Activated gamma-delta T cell (primary cell): ENCODE results near the gene RNF126.
"Not testable (repeated sequence)": the region's sequence is repeated elsewhere in the genome, so short reads cannot be mapped to it uniquely, and the experiment has no call there.

Source experiments
- DNase-seq: peaks from one replicate; lab custom pipeline; 2025; lab: John Stamatoyannopoulos, UW

Gene RNF126

DNA sequence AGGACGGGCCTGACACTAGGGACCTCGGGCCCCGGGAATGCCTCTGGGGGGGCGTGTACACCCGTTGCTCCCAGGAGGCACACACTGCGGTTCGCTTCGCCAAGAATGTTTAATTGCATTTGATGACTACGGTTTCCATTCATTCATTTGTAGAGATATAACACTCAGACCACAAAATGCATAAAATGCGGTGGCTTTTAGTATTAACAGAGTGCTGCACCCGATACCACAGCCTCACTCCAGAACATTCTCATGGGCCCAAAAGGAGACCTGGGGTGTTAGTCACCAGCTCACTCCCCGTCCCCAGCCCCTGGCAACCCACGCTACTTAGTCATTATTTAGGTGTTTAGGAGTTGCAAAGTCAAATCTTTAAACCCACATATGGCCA lies 51.5 kb downstream of the RNF126 start:
- no peak for DNase-seq

DNA sequence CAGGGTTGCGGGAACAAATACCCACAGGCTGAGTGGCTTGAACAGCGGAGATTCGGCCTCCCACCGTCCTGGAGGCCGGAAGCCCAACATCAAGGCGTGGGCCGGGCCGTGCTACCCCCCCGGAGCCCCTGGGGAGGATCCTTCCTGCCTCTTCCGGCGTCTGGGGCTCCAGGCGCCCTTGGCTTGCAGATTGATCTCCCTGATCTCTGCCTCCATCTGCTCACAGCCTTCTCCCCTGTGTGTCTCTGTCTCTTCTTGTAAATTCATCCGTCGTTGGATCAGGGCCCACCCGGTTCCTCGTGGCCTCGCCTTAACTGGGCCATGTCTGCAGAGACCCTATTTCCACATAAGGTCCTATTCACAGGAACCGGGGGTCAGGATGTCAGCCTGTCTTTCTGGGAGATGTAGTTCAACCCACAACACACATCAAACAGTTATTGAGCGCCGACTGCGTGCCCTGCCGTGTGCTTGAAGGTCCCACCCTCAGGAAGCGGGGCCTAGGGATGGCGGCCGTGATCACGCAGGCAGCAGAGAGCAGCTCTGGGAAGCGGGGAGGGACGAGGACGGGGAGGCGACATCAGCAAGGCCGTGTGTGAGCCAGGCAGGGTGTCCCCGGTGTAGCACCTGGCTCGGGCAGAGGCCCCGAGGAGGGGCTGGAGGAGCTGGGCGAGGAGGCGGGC lies 52.1 kb downstream of the RNF126 start:
- peak; percentile 38 for DNase-seq

DNA sequence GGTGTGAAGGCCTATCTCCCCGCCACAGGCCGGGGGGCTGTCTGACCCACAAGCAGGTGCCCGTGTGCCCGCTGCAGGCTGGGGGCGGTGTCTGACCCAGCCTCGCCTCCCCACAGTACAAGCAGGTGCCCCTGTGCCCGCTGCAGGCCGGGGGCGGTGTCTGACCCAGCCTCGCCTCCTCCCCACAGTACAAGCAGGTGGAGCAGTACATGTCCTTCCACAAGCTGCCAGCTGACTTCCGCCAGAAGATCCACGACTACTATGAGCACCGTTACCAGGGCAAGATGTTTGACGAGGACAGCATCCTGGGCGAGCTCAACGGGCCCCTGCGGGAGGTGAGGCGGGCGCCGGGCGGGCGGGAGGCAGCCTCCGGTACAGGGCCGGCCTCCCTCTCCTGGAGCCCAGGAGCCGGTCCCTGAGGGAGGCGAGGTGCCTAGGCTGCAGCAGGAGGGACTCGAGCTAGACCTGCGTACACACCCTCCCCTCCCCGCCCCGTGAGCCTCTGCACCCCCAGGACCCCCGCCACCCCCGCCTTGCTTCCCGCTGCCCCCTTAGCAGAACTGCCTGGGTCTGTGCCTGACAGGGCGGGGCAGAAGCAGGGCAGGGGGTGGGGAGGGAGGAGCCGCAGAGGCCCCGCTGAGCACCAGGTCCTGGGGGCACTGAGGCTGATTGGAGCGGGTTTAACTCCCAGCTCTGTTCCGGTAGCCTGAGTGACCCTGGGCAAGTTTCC lies 52.8 kb downstream of the RNF126 start:
- DNase-seq: no peak

DNA sequence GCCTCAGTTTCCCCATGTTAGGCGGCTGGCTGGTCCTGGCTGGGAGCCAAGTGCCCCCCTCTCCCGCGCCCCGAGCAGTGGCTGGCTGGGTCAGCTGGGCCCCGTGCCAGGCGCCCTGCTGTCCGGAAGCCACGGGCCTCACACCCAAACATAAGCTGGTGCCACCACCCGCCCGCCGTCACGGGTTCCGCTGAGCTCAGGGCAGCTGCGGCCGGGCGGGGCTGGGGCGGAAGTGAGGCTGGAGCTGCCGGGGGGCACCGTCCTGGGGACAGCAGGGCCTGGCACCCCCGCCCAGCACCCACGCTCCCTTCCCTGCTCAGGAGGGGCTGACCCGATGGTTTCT lies 54.0 kb downstream of the RNF126 start:
- no peak for DNase-seq

DNA sequence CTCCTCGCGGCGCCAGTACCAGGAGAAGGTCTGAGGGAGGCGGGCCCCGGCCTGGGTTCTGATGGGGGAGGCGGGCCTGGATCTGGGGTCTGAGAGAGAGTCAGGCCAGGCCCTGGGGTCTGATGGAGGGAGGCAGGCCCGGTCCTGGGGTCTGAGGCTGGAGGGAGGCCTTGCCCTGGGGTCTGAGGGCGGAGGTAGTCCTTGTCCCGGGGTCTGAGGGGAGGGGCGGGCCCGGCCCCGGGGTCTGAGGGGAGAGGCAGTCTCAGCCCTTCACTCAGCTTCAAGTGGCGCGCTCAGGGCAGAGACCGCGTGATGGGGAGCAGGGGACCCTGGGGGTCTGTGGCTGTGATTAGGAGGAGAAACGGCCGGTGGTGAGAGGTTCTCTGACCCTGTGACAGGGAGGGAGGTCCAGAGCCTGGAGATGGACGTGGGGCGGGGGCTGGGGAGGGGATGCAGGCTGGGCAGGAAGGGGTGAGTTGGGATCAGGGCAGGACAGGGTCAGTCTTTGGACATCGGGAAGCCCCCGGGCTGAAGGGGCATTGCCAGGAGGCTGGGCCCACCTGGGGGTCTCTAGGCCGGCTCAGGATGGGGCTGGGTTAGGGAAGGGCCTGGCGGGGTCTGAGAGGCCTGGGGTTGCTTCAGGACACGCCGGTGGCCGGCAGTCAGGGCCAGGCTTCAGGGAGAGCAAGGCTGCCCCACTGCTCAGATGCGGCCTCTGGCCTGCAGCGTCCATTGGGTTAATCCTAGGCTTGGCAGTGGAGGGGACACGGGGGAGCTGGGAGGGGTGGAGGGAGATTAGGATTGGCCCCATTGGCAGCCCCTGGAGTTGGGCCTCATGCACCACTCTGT lies 54.6 kb downstream of the RNF126 start:
- DNase-seq: no peak

DNA sequence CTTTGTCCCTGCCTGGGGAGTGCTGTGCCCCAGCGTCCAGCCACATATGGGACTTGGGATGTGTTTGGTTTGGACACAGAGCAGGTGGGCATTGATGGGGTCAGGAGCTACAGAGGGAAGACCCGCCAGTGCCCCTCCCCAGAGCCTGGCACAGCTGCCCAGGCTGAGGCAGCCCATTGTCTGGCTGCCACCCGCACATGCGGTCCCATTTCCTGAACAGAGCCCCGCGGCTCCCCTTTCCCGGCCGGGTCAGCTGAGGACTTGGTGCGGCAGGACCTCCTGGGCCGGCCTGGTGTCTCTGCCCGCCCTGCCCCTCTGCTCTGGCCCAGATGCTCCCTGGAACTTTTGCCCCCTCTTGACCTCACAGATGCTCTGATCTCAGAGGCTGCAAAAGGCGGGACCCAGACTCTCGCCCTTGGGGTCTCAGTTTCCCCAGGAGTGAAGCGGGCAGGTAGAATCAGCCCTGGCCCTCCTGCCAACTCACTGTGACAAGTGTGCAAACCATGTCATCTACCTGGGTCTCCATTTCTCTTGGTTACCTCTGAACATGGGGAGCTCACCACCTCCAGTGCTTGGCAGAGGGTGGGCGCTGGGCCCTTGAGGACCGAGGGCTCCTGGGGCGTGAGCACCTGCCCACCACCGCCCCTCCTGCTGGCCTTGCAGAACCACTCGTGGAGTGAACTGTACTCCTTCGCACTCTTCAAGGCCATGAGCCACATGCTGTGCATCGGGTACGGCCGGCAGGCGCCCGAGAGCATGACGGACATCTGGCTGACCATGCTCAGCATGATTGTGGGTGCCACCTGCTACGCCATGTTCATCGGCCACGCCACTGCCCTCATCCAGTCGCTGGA lies 55.5 kb downstream of the RNF126 start:
- no peak for DNase-seq

DNA sequence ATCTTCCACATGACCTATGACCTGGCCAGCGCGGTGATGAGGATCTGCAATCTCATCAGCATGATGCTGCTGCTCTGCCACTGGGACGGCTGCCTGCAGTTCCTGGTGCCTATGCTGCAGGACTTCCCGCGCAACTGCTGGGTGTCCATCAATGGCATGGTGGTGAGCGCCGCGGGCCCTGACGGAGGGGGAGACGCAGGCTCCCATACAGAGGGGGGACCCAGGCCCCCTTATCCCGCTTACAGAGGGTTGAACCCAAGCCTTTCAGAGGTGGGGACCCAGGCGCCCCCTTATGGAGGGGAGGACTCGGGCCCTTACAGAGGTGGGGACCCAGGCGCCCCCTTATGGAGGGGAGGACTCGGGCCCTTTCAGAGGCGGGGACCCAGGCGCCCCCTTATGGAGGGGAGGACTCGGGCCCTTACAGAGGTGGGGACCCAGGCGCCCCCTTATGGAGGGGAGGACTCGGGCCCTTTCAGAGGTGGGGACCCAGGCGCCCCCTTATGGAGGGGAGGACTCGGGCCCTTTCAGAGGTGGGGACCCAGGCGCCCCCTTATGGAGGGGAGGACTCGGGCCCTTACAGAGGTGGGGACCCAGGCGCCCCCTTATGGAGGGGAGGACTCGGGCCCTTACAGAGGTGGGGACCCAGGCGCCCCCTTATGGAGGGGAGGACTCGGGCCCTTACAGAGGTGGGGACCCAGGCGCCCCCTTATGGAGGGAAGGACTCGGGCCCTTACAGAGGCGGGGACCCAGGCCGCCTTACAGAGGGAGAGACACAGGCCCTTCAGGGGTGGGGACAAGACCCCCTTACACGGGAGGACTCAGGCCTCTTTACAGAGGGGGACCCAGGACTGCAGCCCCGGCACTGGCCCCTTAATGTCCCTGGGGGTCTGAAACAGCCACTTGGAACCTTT lies 57.7 kb downstream of the RNF126 start:
- not testable (repeated sequence) for DNase-seq

DNA sequence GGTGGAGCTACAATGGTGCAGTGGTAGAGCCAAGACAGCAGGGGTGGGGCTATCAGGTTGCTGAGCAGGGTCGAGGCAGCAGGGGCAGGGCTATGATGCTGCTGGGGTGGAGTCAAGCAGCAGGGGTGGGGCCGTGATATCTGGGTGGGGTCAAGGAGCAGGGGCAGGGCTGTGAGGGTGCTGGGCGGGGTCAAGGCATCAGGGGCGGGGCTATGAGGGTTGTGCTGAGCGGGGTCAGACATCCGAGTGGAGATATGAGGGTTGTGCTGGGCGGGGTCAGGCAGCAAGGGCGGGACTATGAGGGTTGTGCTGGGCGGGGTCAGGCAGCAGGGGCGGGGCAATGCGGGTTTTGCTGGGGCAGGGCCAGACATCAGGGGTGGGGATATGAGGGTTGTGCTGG lies 58.7 kb downstream of the RNF126 start:
- no peak for DNase-seq

DNA sequence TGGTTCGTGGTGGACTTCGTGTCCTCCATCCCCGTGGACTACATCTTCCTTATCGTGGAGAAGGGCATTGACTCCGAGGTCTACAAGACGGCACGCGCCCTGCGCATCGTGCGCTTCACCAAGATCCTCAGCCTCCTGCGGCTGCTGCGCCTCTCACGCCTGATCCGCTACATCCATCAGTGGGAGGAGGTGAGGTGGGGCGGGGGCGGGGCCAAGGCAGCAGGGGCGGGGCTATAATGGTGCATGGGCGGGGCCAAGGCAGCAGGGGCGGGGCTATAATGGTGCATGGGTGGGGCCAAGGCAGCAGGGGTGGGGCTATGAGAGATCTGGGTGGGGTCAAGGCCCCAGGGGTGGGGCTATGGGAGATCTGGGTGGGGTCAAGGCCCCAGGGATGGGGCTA lies 59.2 kb downstream of the RNF126 start:
- DNase-seq: not testable (repeated sequence)

DNA sequence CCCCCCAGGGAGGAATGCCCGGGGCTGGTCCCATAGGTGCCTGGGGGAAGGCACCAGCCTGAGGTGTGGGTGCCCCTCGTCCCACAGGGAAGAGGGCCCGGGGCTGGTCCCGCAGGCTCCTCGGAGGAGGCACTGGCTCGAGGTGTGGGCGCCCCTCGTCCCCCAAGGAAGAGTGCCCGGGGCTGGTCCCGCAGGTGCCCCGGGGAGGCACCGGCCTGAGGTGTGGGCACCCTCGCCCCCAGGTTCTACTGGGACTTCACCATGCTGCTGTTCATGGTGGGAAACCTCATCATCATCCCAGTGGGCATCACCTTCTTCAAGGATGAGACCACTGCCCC lies 59.7 kb downstream of the RNF126 start:
- not testable (repeated sequence) for DNase-seq

DNA sequence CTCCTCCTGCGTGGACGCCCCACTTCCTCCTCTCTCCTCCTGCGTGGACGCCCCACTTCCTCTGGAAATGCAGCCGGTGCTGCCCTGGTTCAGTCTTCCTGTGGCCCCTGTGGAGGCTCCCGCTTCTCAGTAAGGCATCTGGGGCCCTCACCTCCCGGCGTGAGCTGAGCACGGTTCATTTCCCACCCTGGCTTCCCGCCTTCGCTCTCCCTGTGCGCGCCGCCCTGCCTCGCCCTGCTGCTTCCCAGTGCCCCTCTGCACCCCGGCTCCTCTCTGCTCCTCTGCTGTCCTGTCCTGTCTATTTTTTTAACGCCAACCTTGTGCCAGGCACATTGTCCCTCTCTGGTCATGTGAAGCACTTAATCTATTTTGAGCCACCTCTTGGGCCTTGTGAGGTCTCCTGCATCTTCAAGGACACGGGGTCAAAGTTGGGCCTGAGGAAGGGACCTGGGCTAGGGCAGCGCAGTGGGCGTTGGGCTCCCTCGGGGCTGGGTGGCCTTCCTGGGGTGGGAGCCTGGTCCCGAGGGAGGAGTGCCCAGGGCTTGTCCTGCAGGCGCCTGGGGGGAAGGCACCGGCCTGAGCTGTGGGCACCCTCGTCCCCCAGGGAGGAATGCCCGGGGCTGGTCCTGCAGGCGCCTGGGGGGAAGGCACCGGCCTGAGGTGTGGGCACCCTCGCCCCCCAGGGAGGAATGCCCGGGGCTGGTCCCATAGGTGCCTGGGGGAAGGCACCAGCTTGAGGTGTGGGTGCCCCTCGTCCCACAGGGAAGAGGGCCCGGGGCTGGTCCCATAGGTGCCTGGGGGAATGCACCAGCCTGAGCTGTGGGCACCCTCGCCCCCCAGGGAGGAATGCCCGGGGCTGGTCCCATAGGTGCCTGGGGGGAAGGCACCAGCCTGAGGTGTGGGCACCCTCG lies 60.4 kb downstream of the RNF126 start:
- no peak for DNase-seq

DNA sequence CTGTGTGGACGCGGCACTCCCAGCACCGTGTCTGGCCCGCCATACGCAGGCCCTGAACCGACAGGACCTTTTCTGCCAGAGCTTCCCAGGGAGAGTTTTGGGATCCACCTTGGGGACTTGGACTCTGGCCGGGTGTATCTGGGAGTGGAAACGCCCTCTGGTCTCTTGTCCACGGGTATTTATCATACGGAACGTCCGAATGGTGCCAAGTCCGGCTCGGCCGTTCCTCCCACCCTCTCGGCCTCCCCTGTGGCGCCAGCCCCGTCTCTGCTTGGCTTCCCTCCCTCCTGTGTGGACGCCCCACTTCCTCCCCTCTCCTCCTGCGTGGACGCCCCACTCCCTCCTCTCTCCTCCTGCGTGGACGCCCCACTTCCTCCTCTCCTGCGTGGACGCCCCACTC lies 61.2 kb downstream of the RNF126 start:
- no peak for DNase-seq

DNA sequence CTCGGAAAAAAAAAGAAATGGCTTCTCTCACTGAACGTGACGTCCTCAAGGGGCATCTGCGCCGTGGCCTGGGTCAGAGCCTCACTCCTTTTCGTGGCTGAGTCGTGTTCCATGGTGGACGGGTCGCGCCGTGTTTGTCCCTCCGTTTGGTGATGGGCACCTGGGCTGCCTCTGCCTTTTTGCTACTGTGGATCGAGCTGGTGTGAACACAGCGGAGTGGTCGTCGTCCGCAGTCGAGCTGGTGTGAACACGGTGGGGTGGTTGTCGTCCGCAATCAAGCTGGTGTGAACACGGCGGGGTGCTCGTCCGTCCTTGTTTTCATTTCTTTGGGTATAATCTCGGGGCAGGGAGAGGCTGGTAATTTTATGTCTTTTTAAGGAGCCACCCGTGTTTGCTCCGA lies 61.7 kb downstream of the RNF126 start:
- DNase-seq: no peak
